ENCODE data around the gene SORL1. TPM values are rescaled to one million over a fixed set of nuclear protein-coding genes. Genes with fewer than 3 reads are reported as not detected.

Gene SORL1
- total RNA-seq, 6 experiments from 2014 or later = 0.19 to 0.48 (median 0.36) TPM

- H3K4me3 Mint-ChIP-seq = no peak overlapping the region
- no peak for DNase-seq
- H3K36me3 Mint-ChIP-seq (ENCODE audit: low read depth) = no peaks in the 10 kb centered on the region
- peaks cover 4% of the 10 kb centered on the region; the same call in 1 of the 2 replicates for H3K4me1 Mint-ChIP-seq (ENCODE audit: low read depth)
- H3K27me3 Mint-ChIP-seq (ENCODE audit: insufficient read depth) = peaks cover 28% of the 10 kb centered on the region
- H3K27ac Mint-ChIP-seq = no peak overlapping the region
- TF ChIP-seq CTCF (IDR thresholded peaks at IDR 0.05) = no peak
- H3K9me3 Mint-ChIP-seq = no peaks in the 10 kb centered on the region
Observed at GRCh38 chr11:121550247-121551030, 98.3 kb downstream of the SORL1 start.

GRCh38 chr11:121551463-121551862, 99.3 kb downstream of the SORL1 start:
- TF ChIP-seq CTCF (IDR thresholded peaks at IDR 0.05) = no peak
- Mint-ChIP-seq H3K36me3 (ENCODE audit: low read depth) (no peaks in the 10 kb centered on the region), H3K9me3 (no peaks in the 10 kb centered on the region), H3K27ac (no peak overlapping the region), H3K4me1 (ENCODE audit: low read depth) (peaks cover 4% of the 10 kb centered on the region; the same call in 1 of the 2 replicates), H3K4me3 (no peak overlapping the region), H3K27me3 (ENCODE audit: insufficient read depth) (peaks cover 31% of the 10 kb centered on the region)
- no peak for DNase-seq

- H3K4me3 Mint-ChIP-seq = no peak overlapping the region
- no peaks in the 10 kb centered on the region for H3K36me3 Mint-ChIP-seq (ENCODE audit: low read depth)
- H3K4me1 Mint-ChIP-seq (ENCODE audit: low read depth) = peaks cover 4% of the 10 kb centered on the region; the same call in 1 of the 2 replicates
Observed at GRCh38 chr11:121552154-121552553, 100.0 kb downstream of the SORL1 start.

GRCh38 chr11:121552644-121553043, 100.5 kb downstream of the SORL1 start:
- Mint-ChIP-seq H3K4me1 (ENCODE audit: low read depth) (peaks cover 4% of the 10 kb centered on the region; the same call in 1 of the 2 replicates), H3K36me3 (ENCODE audit: low read depth) (no peaks in the 10 kb centered on the region), H3K4me3 (no peak overlapping the region), H3K27me3 (ENCODE audit: insufficient read depth) (peaks cover 37% of the 10 kb centered on the region), H3K9me3 (no peaks in the 10 kb centered on the region), H3K27ac (no peak overlapping the region)
- no peak for TF ChIP-seq CTCF (IDR thresholded peaks at IDR 0.05)
- DNase-seq = no peak

More at GRCh38 chr11:121552154-121552553, 100.0 kb downstream of the SORL1 start:
- Mint-ChIP-seq H3K27ac (no peak overlapping the region), H3K9me3 (no peaks in the 10 kb centered on the region), H3K27me3 (ENCODE audit: insufficient read depth) (peaks cover 34% of the 10 kb centered on the region)
- no peak for TF ChIP-seq CTCF (IDR thresholded peaks at IDR 0.05)
- no peak for DNase-seq

GRCh38 chr11:121553389-121553788, 101.3 kb downstream of the SORL1 start:
- peaks cover 4% of the 10 kb centered on the region; the same call in 1 of the 2 replicates for H3K4me1 Mint-ChIP-seq (ENCODE audit: low read depth)

More at GRCh38 chr11:121553389-121553788, 101.3 kb downstream of the SORL1 start:
- H3K27me3 Mint-ChIP-seq (ENCODE audit: insufficient read depth) = peaks cover 38% of the 10 kb centered on the region
- no peak for DNase-seq
- no peaks in the 10 kb centered on the region for H3K9me3 Mint-ChIP-seq
- no peak overlapping the region for H3K27ac Mint-ChIP-seq
- no peak overlapping the region for H3K4me3 Mint-ChIP-seq
- H3K36me3 Mint-ChIP-seq (ENCODE audit: low read depth) = no peaks in the 10 kb centered on the region
- TF ChIP-seq CTCF (IDR thresholded peaks at IDR 0.05) = no peak

Data from HFFc6 (cell line).